ENCODE data around the gene LITAF. TPM values are rescaled to one million over a fixed set of nuclear protein-coding genes. Genes with fewer than 3 reads are reported as not detected.
A peak's percentile ranks its signal among the peaks of the same experiment; 100 is the strongest.

LITAF gene
- total and polyA plus RNA-seq, 12 donors: 17.3 to 83.2 (median 51.3) TPM

- no peaks in the 10 kb centered on the region for H3K36me3 ChIP-seq (replicated peaks in 1 of 2)
- WGBS, 4 donors: 83 to 99% (median 90%) methylated on average over 8 of the region's 8 CpGs
- H3K4me1 ChIP-seq (replicated peaks in 1 of 2): no peaks in the 10 kb centered on the region
- no peak overlapping the region for H3K27ac ChIP-seq
- no peaks in the 10 kb centered on the region for H3K27me3 ChIP-seq
- intact Hi-C loops (cut with DNase I): no loop called here
- DNase-seq: no peak
- TF ChIP-seq POLR2A (IDR thresholded peaks at IDR 0.05): no peak
- no peak for TF ChIP-seq CTCF (IDR thresholded peaks at IDR 0.05)
- no peaks in the 10 kb centered on the region for H3K9me3 ChIP-seq (replicated peaks in 1 of 3)
- no peak overlapping the region for H3K4me3 ChIP-seq
Observed at GRCh38 chr16:11620243-11621003, 33.7 kb upstream of the LITAF start.

GRCh38 chr16:11619327-11619851 is 32.7 kb upstream of the LITAF start:
- Histone ChIP-seq H3K27ac (no peak overlapping the region), H3K9me3 (replicated peaks in 1 of 3) (no peaks in the 10 kb centered on the region), H3K27me3 (no peaks in the 10 kb centered on the region), H3K4me1 (replicated peaks in 1 of 2) (no peaks in the 10 kb centered on the region), H3K36me3 (replicated peaks in 1 of 2) (no peaks in the 10 kb centered on the region), H3K4me3 (no peak overlapping the region)
- no peak for TF ChIP-seq POLR2A (IDR thresholded peaks at IDR 0.05)
- no peak for TF ChIP-seq CTCF (IDR thresholded peaks at IDR 0.05)
- peak in 2 of 7 donors; percentile 51 to 56 for DNase-seq
- intact Hi-C loops (cut with DNase I): no loop called here
- WGBS, 4 donors: 82 to 90% (median 85%) methylated on average over 2 of the region's 2 CpGs

GRCh38 chr16:11618107-11618717 is 31.5 kb upstream of the LITAF start:
- Histone ChIP-seq H3K4me1 (replicated peaks in 1 of 2) (no peaks in the 10 kb centered on the region), H3K27me3 (no peaks in the 10 kb centered on the region), H3K9me3 (replicated peaks in 1 of 3) (no peaks in the 10 kb centered on the region), H3K4me3 (no peak overlapping the region), H3K36me3 (replicated peaks in 1 of 2) (no peaks in the 10 kb centered on the region), H3K27ac (no peak overlapping the region)
- WGBS, 4 donors: 81 to 87% (median 83%) methylated on average over 14 to 16 of the region's 16 CpGs
- TF ChIP-seq CTCF (IDR thresholded peaks at IDR 0.05) (no peak), POLR2A (IDR thresholded peaks at IDR 0.05) (no peak)
- intact Hi-C loops (cut with DNase I): no loop called here
- no peak for DNase-seq

GRCh38 chr16:11615748-11616447 is 29.2 kb upstream of the LITAF start:
- 70 to 78% (median 74%) methylated on average over 8 of the region's 8 CpGs for WGBS, 4 donors
- intact Hi-C loops (cut with DNase I): no loop called here

More at GRCh38 chr16:11615748-11616447, 29.2 kb upstream of the LITAF start:
- Histone ChIP-seq H3K36me3 (replicated peaks in 1 of 2) (no peaks in the 10 kb centered on the region), H3K4me1 (replicated peaks in 1 of 2) (no peaks in the 10 kb centered on the region), H3K4me3 (no peak overlapping the region), H3K9me3 (replicated peaks in 1 of 3) (no peaks in the 10 kb centered on the region), H3K27me3 (no peaks in the 10 kb centered on the region), H3K27ac (no peak overlapping the region)
- no peak for DNase-seq
- no peak for TF ChIP-seq CTCF (IDR thresholded peaks at IDR 0.05)
- no peak for TF ChIP-seq POLR2A (IDR thresholded peaks at IDR 0.05)

Data from adrenal gland (tissue), 12 donors.